Measurements from ENCODE around the gene UTF1.

UTF1 gene

DNA sequence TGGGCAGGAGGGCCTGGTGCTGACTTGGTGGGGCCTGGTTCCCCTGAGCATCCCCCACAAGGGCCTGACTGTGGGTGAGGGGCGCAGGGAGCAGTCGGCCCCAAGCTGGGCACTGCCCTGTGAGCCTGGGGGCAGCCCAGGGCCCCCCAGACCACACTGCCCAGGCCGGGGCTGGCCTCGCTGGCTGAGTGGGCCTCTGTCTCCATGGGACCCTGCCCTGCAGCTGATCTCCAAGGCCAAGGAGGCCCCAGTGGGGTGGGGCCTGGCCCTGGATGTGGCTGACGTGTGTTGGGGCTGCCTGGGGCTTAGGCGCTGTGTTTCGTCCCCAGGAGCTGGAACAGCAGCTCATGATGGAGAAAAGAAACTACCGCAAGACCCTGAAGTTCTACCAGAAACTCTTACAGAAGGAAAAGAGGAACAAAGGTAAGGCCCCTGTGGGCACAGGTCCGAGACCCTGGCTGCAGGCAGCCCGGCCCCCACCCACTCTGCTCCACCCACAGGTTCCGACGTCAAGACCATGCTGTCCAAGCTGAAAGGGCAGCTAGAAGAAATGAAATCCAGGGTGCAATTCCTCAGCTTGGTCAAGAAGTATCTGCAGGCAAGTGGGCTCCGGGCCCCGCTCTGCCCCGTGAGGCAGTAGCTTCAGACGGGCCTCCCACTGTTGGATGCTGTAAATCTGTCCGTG lies 23.5 kb upstream of the UTF1 start:
- in situ Hi-C loops (cut with HindIII; ENCODE audit: low pct_unique_long_range_greater_than_20kb, low sequenced_read_pairs), result no loop called here
- no peak for DNase-seq (ENCODE audit: low read depth in 1 of 2, low spot score in 1 of 2)
- TF ChIP-seq JUND (IDR thresholded peaks at IDR 0.05; ENCODE audit: low read depth), result no peak

DNA sequence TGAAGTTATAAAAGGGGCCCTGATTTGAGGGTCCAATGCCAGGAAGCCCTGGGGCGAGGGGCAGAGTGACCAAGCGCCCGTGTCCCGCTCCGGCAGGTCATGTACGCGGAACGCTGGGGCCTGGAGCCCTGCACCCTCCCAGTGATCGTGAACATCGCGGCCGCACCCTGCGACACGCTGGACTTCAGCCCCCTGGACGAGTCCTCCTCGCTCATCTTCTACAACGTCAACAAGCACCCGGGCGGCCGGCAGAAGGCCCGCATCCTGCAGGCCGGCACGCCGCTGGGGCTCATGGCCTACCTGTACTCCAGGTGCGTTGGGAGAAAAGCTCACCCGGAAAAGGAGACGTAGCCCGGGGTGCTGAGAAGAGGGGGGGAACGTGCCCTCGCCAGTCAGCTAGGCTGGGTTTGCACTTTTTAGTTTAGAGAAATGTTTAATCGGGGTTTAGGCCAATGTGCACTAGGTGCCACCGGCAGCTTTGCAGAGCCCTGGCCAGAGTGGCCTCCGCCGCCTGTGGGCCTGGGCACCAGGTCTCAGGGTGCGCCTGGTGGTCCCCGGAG lies 22.9 kb upstream of the UTF1 start:
- TF ChIP-seq JUND (IDR thresholded peaks at IDR 0.05; ENCODE audit: low read depth), result no peak
- DNase-seq (ENCODE audit: low read depth in 1 of 2, low spot score in 1 of 2), result no peak
- in situ Hi-C loops (cut with HindIII; ENCODE audit: low pct_unique_long_range_greater_than_20kb, low sequenced_read_pairs), result no loop called here

DNA sequence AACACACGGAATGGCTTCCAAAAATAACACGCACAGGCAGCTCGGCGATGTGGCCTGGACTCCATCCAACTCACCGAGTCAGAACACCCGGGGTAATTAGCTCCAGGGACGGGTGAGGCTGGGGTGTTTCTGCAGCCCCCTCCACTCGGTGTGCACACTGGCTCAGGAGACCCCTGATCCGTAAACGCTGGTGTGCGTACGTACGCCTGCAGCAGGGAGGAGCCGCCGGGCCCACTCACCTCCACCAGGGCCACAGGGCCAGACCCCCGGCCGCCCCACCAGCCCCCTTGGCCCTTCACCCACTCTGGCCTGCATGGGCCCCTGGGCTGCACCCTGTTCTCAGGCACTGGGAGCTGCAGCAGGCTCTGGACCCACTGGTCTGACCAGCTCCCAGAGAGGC lies 22.4 kb upstream of the UTF1 start:
- DNase-seq (ENCODE audit: low read depth in 1 of 2, low spot score in 1 of 2), result no peak
- no peak for TF ChIP-seq JUND (IDR thresholded peaks at IDR 0.05; ENCODE audit: low read depth)
- in situ Hi-C loops (cut with HindIII; ENCODE audit: low pct_unique_long_range_greater_than_20kb, low sequenced_read_pairs), result no loop called here

DNA sequence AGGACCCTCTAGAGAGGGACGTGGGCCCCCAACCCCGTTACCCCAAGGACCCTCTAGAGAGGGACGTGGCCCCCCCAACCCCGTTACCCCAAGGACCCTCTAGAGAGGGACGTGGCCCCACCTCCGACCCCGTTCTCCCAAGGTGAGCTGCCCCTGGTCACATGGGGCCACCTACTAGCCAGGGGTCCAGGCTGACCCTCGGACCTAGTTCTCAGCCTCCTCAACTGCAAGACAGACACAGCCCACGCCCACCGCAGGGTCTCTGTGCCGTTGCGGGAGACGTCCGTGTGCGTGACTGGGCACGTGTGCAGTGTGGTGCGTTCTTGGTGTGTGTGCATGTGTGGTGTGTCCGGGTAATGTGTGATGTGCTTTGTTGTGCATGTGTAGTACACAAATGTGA lies 21.6 kb upstream of the UTF1 start:
- in situ Hi-C loops (cut with HindIII; ENCODE audit: low pct_unique_long_range_greater_than_20kb, low sequenced_read_pairs), result no loop called here
- DNase-seq (ENCODE audit: low read depth in 1 of 2, low spot score in 1 of 2), result no peak
- no peak for TF ChIP-seq JUND (IDR thresholded peaks at IDR 0.05; ENCODE audit: low read depth)

DNA sequence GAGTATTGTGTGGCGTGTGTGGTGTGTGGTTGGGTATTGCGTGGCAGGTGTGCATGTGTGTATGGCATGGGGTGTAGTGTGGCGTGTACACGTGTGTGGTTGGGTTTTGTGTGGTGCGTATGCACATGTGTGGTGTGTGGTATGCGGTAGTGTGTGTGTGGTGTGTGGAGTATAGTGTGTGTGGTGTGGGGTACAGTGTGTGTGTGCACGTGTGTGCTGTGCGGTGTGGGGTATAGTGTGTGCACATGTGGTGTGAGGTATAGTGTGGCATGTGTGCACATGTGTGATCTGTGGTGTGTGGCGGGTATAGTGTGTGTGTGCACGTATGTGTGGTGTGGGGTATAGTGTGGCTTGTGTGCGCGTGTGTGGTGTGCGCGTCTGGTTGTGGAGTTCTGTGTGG lies 20.9 kb upstream of the UTF1 start:
- DNase-seq (ENCODE audit: low read depth in 1 of 2, low spot score in 1 of 2), result no peak
- in situ Hi-C loops (cut with HindIII; ENCODE audit: low pct_unique_long_range_greater_than_20kb, low sequenced_read_pairs), result no loop called here
- TF ChIP-seq JUND (IDR thresholded peaks at IDR 0.05; ENCODE audit: low read depth), result no peak

DNA sequence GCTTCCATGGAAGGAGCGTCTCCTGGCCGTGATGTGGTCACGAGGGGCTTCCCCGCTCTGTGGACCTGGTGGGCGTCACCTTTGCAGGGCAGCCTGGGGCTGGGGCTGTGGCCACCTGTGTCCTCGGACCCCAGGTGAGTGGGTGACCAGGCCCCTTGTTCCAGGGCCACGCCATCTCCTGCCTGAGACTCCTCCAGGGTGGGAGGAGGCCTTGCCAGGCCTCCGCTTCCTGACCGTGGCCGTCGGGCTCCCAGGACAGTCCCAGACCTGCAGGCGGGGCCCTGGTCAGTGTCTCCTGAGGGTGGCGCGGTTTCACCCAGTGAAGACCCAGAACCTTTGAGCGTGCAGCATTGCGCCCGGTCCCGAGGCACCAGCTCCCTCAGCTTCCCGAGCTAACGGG lies 20.4 kb upstream of the UTF1 start:
- in situ Hi-C loops (cut with HindIII; ENCODE audit: low pct_unique_long_range_greater_than_20kb, low sequenced_read_pairs), result no loop called here
- no peak for DNase-seq (ENCODE audit: low read depth in 1 of 2, low spot score in 1 of 2)
- no peak for TF ChIP-seq JUND (IDR thresholded peaks at IDR 0.05; ENCODE audit: low read depth)

DNA sequence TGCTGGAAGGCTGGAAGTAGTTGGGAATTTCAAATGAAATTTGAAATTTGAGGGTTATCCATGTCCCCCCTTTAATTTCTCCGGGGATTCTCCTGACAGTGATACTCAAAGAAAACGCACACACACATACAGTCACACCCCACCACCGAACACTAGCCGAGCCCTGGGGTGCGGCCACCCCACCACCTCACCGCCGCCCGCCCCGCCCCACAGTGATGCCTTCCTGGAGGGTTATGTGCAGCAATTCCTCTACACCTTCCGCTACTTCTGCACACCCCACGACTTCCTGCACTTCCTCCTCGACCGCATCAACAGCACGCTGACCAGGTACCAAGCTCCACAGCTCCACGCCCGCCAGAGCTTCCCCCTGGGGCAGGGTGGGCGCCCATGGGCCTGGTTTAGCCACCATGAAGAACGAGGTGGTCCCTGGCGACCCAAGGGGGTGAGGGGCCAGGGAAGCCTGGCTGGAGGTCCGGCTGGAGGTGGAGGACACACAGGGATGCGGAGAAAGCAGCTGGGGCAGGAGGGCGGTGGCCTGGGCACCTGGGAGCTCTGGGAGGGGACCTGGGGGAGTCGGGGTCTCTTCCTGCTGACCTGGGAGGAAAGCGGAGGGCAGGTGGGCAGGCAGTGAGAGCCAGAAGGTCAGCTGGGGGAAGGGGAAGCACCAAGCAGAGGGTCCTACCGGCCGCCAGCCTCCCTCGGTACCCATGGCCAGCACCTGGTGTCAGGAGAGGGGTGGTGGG lies 19.4 kb upstream of the UTF1 start:
- no peak for TF ChIP-seq JUND (IDR thresholded peaks at IDR 0.05; ENCODE audit: low read depth)
- in situ Hi-C loops (cut with HindIII; ENCODE audit: low pct_unique_long_range_greater_than_20kb, low sequenced_read_pairs), result no loop called here
- no peak for DNase-seq (ENCODE audit: low read depth in 1 of 2, low spot score in 1 of 2)

DNA sequence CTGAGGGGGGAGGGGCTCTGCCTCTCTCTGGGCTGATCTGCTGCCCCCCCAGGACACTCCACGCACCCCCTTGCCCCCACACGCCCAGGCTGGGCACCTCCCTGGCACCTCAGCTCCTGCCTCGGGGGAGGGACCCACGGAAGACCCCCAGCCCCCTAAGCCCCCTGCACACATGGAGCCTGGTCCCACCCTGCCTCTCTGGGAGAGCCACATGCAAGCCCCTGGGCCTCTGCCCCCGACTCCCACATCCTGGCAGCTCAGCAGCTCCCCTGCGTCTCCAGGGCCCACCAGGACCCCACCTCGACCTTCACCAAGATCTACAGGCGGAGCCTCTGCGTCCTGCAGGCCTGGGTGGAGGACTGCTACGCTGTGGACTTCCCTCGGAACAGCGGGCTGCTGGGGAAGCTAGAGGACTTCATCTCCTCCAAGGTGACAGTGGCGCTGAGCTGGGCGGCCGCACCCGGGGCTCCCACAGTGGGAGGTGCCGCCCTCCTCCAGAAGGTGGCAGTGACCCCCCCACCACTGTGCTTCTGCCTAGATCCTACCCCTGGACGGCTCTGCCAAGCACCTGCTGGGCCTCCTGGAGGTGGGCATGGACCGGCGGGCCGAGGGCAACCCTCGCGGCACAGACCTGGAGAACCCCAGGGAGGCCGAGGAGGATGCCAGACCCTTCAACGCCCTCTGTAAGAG lies 18.7 kb upstream of the UTF1 start:
- TF ChIP-seq JUND (IDR thresholded peaks at IDR 0.05; ENCODE audit: low read depth), result no peak
- no peak for DNase-seq (ENCODE audit: low read depth in 1 of 2, low spot score in 1 of 2)
- in situ Hi-C loops (cut with HindIII; ENCODE audit: low pct_unique_long_range_greater_than_20kb, low sequenced_read_pairs), result no loop called here

DNA sequence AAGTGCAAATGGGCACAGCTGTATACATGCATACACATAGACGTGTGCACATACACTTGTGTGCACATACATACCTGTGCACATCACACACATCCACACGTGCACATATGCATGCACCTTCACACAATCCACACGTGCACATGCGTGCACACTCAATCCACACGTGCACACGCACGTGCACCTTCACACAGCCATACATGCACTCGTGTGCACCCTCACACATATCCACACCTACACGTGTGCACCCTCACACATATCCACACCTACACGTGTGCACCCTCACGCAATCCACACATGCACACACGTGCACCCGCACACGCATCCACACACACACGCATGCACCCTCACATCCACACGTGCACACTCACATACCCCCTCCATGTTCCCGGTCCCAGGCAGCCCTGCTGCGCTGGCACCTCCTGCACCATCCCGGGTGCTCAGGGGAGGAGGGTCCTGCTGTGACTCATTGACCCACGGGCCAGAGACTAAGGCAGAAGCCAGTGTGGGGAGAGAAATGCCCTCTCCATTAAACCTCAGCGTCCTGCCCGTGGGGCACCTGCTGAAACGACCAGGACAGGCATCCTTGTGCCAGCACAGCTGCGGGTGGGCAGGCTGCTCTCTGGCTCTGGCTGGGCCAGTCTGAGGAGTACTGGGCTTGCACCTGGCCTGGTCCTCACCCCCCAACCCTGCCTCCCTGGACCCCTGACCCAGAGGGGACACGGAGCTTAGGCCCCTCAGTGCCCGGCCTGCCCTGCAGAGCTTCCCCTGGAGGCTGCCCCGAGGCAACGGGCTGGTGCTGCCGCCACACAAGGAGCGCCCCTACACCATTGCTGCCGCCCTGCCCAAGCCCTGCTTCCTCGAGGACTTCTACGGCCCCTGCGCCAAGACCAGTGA lies 17.8 kb upstream of the UTF1 start:
- in situ Hi-C loops (cut with HindIII; ENCODE audit: low pct_unique_long_range_greater_than_20kb, low sequenced_read_pairs), result no loop called here
- no peak for TF ChIP-seq JUND (IDR thresholded peaks at IDR 0.05; ENCODE audit: low read depth)
- DNase-seq (ENCODE audit: low read depth in 1 of 2, low spot score in 1 of 2), result no peak

DNA sequence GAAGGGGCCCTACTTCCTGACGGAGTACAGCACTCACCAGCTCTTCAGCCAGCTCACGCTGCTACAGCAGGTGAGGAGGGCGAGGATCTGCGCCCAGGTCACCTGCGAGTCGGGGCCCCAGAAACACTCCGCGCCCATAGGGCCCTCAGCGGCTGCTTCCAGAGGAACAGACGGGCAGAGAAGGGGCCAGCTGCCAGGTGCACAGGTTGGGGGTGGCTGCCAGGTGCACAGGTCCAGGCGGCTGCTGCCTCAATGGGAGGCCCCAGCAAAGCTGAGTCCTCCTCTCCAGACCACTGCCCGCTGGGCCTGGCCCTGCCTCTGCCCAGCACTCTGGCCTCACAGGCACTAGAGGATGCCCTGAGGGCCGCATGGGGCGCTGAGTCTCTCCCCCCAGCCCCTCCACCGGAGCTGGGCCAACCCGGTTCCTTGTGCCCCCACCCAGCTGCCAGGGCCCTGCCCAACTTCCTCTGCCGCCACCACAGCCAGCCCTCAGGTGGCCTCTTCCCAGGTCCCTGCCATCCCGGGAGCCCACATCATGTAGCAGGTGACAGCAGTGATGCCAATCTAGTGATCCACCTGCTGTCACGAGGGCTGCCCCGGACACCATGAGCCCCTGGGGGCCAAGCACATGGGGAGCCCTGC lies 17.0 kb upstream of the UTF1 start:
- no peak for TF ChIP-seq JUND (IDR thresholded peaks at IDR 0.05; ENCODE audit: low read depth)
- no peak for DNase-seq (ENCODE audit: low read depth in 1 of 2, low spot score in 1 of 2)
- in situ Hi-C loops (cut with HindIII; ENCODE audit: low pct_unique_long_range_greater_than_20kb, low sequenced_read_pairs), result no loop called here

DNA sequence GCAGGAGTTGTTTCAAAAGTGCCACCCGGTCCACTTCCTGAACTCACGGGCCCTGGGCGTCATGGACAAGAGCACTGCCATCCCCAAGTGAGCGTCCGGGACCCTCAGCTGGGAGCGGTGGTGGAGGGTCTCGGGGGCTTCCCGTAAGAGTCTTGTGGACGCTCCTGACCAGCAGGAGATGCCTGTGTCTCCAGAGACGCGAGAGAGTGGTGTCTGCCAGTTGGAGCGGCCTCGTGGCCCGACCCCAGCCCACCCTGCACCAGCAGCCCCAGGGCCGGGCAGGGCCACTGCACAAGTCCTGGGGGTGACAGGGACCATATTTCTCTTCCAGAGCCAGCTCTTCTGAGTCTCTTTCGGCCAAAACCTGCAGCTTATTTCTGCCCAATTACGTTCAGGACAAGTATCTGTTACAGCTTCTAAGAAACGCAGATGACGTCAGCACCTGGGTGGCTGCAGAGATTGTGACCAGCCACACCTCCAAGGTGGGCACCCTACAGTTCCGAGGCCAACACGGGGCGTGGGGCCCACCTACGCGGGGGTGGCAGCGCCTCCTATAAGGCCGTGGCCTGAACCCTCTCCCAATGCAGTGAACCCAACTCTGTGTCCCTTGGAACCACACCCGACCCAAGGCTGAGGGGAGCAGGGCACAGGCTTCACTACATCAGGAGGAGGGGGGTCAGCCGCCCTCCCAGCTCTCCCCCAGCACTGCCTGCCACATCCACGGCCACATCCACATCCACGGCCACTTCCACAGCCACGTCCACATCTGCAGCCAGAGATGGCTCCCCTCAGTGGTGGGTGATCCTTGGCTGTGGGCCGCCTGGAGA lies 16.2 kb upstream of the UTF1 start:
- DNase-seq (ENCODE audit: low read depth in 1 of 2, low spot score in 1 of 2), result no peak
- TF ChIP-seq JUND (IDR thresholded peaks at IDR 0.05; ENCODE audit: low read depth), result no peak
- in situ Hi-C loops (cut with HindIII; ENCODE audit: low pct_unique_long_range_greater_than_20kb, low sequenced_read_pairs), result no loop called here

Data from T47D (cell line).